NCI-H2107 treated with DMSO at 0.1 percent for 48 hours (cell line): Measurements from ENCODE around the gene PARPBP.
"Not testable (repeated sequence)": the region's sequence is repeated elsewhere in the genome, so short reads cannot be mapped to it uniquely, and the experiment has no call there.

ENCODE experiments used
- DNase-seq: peaks from one replicate; lab custom pipeline; 2025; ENCODE audit not compliant: unreplicated experiment; lab: John Stamatoyannopoulos, UW

Gene PARPBP

DNA sequence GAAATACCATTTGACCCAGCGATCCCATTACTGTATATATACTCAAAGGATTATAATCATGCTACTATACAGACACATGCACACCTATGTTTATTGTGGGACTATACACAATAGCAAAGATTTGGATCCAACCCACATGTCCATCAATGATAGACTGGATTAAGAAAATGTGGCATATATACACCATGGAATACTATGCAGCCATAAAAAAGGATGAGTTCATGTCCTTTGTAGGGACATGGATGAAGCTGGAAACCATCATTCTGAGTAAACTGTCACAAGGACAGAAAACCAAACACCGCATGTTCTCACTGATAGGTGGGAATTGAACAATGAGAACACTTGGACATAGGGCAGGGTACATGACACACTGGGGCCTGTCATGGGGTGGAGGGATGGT lies 120.9 kb downstream of the PARPBP start:
- DNase-seq: not testable (repeated sequence)
